Measurements from ENCODE around the gene APP.

APP gene

GRCh38 chr21:25831300-25831960 lies 339.1 kb downstream of the APP start:
- H3K27ac Mint-ChIP-seq, result no peak overlapping the region
- no peaks in the 10 kb centered on the region for H3K4me1 Mint-ChIP-seq
- no peak overlapping the region for H3K4me3 Mint-ChIP-seq
- H3K36me3 Mint-ChIP-seq, result no peaks in the 10 kb centered on the region
- CTCF ChIA-PET, result no interaction called here
- H3K9me3 Mint-ChIP-seq, result no peaks in the 10 kb centered on the region
- H3K27me3 Mint-ChIP-seq, result no peaks in the 10 kb centered on the region
- no peak for DNase-seq

Measured in activated naive CD4-positive, alpha-beta T cell treated with anti-CD3 and anti-CD28 coated beads, Interleukin-2, amount 10 ng/mL, durations not matched to agents 7 days and 5 days (primary cell).